IPS-15b (cell line): ENCODE results near the gene CIC.
"Not testable (repeated sequence)": the region's sequence is repeated elsewhere in the genome, so short reads cannot be mapped to it uniquely, and the experiment has no call there.

Experiments used
- H3K27me3 ChIP-seq: one replicate; pipeline ENCODE4 v1.6.1; 2013; ENCODE audit warnings: low read length; ENCODE audit not compliant: control insufficient read depth, insufficient read depth
- H3K36me3 ChIP-seq: one replicate; pipeline ENCODE4 v1.6.1; 2013; ENCODE audit warnings: low read length; ENCODE audit not compliant: control insufficient read depth, insufficient read depth
- H3K4me1 ChIP-seq: one replicate; pipeline ENCODE4 v1.6.1; 2013; ENCODE audit warnings: mild to moderate bottlenecking, low read length; ENCODE audit not compliant: control insufficient read depth, insufficient read depth
- H3K4me3 ChIP-seq: one replicate; pipeline ENCODE4 v1.5.1; 2013; ENCODE audit warnings: low read depth, low read length
- H3K9ac ChIP-seq: one replicate; pipeline ENCODE4 v1.6.1; 2013; ENCODE audit warnings: low read depth, mild to moderate bottlenecking, low read length
- H3K9me3 ChIP-seq: one replicate; pipeline ENCODE4 v1.6.1; 2013; ENCODE audit warnings: mild to moderate bottlenecking, low read length; ENCODE audit not compliant: control insufficient read depth, insufficient read depth

Gene CIC

DNA sequence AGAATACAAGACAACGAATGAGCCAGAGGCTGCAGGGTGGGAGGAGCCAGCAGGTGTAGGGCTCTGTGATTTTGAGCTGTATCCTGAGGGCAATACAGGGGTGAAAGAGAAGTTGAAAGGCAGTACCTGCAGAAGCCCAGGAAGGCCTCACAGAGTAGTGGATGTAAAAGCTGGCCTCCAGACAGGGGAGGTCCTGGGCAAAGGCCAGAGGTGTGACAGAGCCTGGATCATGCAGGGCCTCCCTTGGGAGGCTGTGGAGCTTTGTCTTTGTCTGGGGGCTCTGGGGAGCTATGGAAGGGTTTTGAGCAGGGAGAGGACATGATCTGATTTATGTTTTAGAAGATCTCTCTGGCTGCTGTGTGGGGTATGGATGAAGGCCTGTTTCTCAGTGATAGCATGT is 59.1 kb downstream of the CIC start:
- H3K36me3 ChIP-seq, result no peaks in the 10 kb centered on the region
- H3K9ac ChIP-seq, result no peak overlapping the region
- H3K4me1 ChIP-seq, result peaks cover 5% of the 10 kb centered on the region
- H3K27me3 ChIP-seq, result peaks cover 3% of the 10 kb centered on the region
- no peak overlapping the region for H3K4me3 ChIP-seq
- H3K9me3 ChIP-seq, result no peaks in the 10 kb centered on the region

DNA sequence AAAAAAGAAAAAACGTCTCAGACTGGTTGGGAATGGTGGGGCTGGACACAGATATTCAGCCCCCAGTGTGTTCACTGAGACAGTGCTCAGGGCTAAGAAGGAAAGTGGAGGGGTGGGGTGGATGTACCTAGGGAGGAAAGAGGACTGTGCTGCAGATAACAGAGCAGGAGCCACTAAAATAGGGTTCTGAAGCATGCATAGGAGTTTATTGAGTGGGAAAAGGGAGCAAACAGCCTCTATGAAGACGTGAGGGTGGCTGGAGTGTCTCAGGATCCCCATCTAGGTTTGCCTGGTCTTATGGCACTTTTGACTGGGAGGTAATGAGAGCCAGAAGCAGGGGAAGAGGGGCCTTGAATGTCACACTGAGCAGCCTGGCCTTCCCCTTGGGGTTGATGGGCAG is 59.8 kb downstream of the CIC start:
- Histone ChIP-seq H3K4me3 (no peak overlapping the region), H3K9ac (peak overlapping the region; percentile 3), H3K4me1 (peaks cover 5% of the 10 kb centered on the region), H3K27me3 (no peaks in the 10 kb centered on the region), H3K9me3 (no peaks in the 10 kb centered on the region), H3K36me3 (no peaks in the 10 kb centered on the region)

- Histone ChIP-seq H3K4me1 (peaks cover 5% of the 10 kb centered on the region), H3K9me3 (no peaks in the 10 kb centered on the region), H3K4me3 (no peak overlapping the region), H3K36me3 (no peaks in the 10 kb centered on the region), H3K27me3 (no peaks in the 10 kb centered on the region), H3K9ac (no peak overlapping the region)
Measured at GRCh38 chr19:42330241-42330711, 61.2 kb downstream of the CIC start.

- H3K4me1 ChIP-seq, H3K36me3 ChIP-seq, H3K4me3 ChIP-seq, H3K27me3 ChIP-seq, H3K9ac ChIP-seq, H3K9me3 ChIP-seq: not testable (repeated sequence)
Measured at GRCh38 chr19:42331333-42331732, 62.3 kb downstream of the CIC start.

DNA sequence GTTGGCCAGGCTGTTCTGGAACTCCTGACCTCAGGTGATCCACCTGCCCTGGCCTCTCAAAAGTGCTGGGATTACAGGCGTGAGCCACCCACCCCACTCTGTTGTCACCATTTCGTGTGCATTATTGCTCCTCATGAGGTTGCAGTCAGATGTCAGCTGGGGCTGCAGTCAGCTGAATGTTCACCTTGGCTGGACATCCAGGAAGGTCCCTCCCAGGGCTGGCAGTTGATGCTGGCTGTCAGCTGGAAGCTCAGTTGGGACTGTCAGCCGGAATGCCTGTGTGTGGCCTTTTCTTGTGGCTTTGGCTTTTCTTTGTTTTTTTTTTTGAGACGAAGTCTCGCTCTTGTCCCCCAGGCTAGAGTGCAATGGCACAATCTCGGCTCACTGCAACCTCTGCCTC is 63.0 kb downstream of the CIC start:
- H3K4me3 ChIP-seq, result no peak overlapping the region
- peaks cover 5% of the 10 kb centered on the region for H3K4me1 ChIP-seq
- H3K36me3 ChIP-seq, result peaks cover 8% of the 10 kb centered on the region
- no peaks in the 10 kb centered on the region for H3K9me3 ChIP-seq
- no peaks in the 10 kb centered on the region for H3K27me3 ChIP-seq
- H3K9ac ChIP-seq, result no peak overlapping the region

DNA sequence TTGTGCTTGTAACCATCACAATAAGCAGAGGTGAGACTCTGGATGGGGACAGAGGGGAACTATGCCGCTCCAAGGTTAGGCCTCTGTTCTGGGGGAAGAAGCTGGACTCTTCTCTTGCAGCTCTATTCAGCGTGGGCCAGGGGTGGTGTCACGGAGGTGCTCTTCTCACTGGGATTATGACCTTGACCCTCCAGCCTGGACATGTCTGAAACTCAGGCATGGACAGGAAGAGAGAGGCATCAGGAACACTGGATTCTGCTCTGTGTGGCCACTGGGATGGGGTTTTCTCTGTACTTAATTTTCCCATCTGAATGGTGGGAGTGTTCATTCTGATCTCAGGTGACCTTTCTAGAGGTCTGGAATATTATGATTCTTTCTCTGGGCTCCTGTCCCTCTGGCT is 64.0 kb downstream of the CIC start:
- peaks cover 5% of the 10 kb centered on the region for H3K4me1 ChIP-seq
- H3K27me3 ChIP-seq, result no peaks in the 10 kb centered on the region
- H3K36me3 ChIP-seq, result peaks cover 9% of the 10 kb centered on the region
- H3K9ac ChIP-seq, result no peak overlapping the region
- no peak overlapping the region for H3K4me3 ChIP-seq
- H3K9me3 ChIP-seq, result no peaks in the 10 kb centered on the region

DNA sequence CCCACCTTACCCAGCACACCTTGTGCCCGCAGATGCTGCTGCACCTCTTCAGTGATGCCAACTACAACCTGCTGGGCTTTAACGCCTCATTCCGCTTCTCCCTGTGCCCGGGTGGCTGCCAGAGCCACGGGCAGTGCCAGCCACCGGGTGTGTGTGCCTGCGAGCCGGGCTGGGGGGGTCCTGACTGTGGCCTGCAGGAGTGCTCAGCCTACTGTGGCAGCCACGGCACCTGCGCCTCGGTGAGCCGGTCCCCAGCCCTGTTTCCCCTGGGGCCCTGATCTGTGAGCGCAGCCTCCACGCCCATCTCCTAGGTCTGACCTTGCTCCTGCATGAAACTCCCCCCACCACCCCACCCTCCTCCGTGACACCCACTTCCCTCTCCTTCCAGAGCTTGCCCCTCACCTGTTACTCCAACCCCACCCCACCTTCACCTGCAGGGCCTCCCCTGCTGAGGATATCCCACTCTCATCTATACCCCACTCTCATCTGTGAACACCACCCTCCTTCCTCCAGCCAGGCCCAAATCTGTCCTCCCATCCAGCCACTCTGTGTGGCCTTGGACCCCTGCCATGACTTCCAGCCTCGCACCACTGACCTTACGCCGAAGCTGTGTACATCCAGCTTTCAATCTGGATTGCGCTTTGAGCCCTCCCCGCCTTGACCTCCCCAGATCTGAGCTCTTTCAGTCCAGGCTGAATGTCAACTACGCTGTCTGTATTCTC is 65.1 kb downstream of the CIC start:
- Histone ChIP-seq H3K9ac (no peak overlapping the region), H3K9me3 (no peaks in the 10 kb centered on the region), H3K4me3 (no peak overlapping the region), H3K27me3 (no peaks in the 10 kb centered on the region), H3K4me1 (peaks cover 5% of the 10 kb centered on the region), H3K36me3 (peaks cover 9% of the 10 kb centered on the region)

GRCh38 chr19:42334697-42335373 is 65.8 kb downstream of the CIC start:
- peaks cover 9% of the 10 kb centered on the region for H3K36me3 ChIP-seq
- H3K4me3 ChIP-seq, result no peak overlapping the region
- peaks cover 5% of the 10 kb centered on the region for H3K4me1 ChIP-seq
- no peaks in the 10 kb centered on the region for H3K27me3 ChIP-seq
- H3K9me3 ChIP-seq, result no peaks in the 10 kb centered on the region
- H3K9ac ChIP-seq, result no peak overlapping the region

DNA sequence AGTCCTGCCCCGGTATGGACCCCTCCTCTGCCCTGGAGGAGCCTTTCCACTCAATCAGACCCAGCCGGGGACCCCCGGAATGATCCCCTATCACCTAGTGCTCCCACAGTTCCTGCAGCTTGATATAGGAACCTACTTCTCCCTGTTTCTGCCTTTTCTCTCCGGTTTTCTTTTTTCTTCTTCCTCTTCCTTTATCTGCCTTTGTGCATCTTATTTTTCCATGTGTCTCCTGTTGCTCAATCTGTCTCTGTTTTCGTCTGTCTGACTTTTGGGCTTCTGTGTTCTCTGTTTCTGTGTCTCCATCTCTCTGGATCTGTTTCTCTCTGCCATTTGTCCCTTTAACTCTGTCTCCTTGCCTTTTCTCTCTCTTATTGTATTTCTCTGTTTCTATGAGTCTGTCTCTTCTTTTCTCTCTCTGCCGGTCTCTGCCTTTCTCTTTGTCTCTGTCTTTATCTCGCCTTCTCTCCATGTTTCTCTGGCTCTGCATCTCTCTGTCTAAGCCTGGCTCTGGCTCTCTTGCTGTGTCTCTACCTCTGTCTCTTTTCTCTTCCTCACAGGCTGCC is 66.4 kb downstream of the CIC start:
- no peak overlapping the region for H3K9ac ChIP-seq
- no peak overlapping the region for H3K4me3 ChIP-seq
- H3K9me3 ChIP-seq, result no peaks in the 10 kb centered on the region
- H3K36me3 ChIP-seq, result peaks cover 9% of the 10 kb centered on the region
- no peaks in the 10 kb centered on the region for H3K27me3 ChIP-seq
- peaks cover 2% of the 10 kb centered on the region for H3K4me1 ChIP-seq

GRCh38 chr19:42335971-42336370 is 66.9 kb downstream of the CIC start:
- Histone ChIP-seq H3K9ac (no peak overlapping the region), H3K4me3 (no peak overlapping the region), H3K27me3 (no peaks in the 10 kb centered on the region), H3K9me3 (no peaks in the 10 kb centered on the region), H3K4me1 (no peaks in the 10 kb centered on the region), H3K36me3 (peaks cover 9% of the 10 kb centered on the region)

- H3K27me3 ChIP-seq, H3K4me3 ChIP-seq, H3K4me1 ChIP-seq, H3K9me3 ChIP-seq, H3K36me3 ChIP-seq, H3K9ac ChIP-seq: not testable (repeated sequence)
Measured at GRCh38 chr19:42339126-42339860, 70.2 kb downstream of the CIC start.
